Small intestine (tissue), 7 donors: Measurements from ENCODE around the gene SUSD1. TPM values are rescaled to one million over a fixed set of nuclear protein-coding genes. Genes with fewer than 3 reads are reported as not detected.

Experiments used
- DNase-seq, 2 donors: peaks; one replicate each; pipeline versions ENCODE4 v3.0.0 to v3.0.0-alpha.2; 2013
- FAIRE-seq: peaks from 2 replicates; lab custom pipeline; 2012; peaks lifted over from hg19 to GRCh38; lab: Jason Lieb, UNC
- H3K27ac ChIP-seq, 3 donors: one replicate each; pipeline ENCODE4 v1.5.1; 2013; ENCODE audit warnings: low read length in 2 of 3, mild to moderate bottlenecking in 2 of 3, control low read depth in 1 of 3, inconsistent platforms in 1 of 3, low read depth in 1 of 3, moderate library complexity in 1 of 3
- H3K27me3 ChIP-seq, 3 donors: one replicate each; pipeline ENCODE4 v1.6.1; 2013; ENCODE audit warnings: low read length in 3 of 3, inconsistent platforms in 1 of 3; ENCODE audit not compliant: control insufficient read depth in 3 of 3, insufficient read depth in 3 of 3
- H3K36me3 ChIP-seq, 3 donors: one replicate each; pipeline ENCODE4 v1.6.1; 2013; ENCODE audit warnings: low read length in 3 of 3, inconsistent platforms in 1 of 3, low read depth in 1 of 3, mild to moderate bottlenecking in 1 of 3, moderate library complexity in 1 of 3; ENCODE audit not compliant: control insufficient read depth in 3 of 3, insufficient read depth in 2 of 3
- H3K4me1 ChIP-seq, 3 donors: one replicate each; pipeline ENCODE4 v1.6.1; 2013; ENCODE audit warnings: low read length in 2 of 3, inconsistent platforms in 1 of 3, low read depth in 1 of 3, mild to moderate bottlenecking in 1 of 3, moderate library complexity in 1 of 3; ENCODE audit not compliant: control insufficient read depth in 3 of 3, insufficient read depth in 2 of 3
- H3K4me3 ChIP-seq, 3 donors: one replicate each; pipeline ENCODE4 v1.5.1; 2013; ENCODE audit warnings: low read length in 3 of 3, control low read depth in 1 of 3, inconsistent platforms in 1 of 3, low read depth in 1 of 3, mild to moderate bottlenecking in 1 of 3, moderate library complexity in 1 of 3
- H3K9me3 ChIP-seq, 2 donors: one replicate each; pipeline ENCODE4 v1.6.1; 2013; ENCODE audit warnings: low read depth in 1 of 2, low read length in 1 of 2; ENCODE audit not compliant: control insufficient read depth in 2 of 2, insufficient read depth in 1 of 2
- WGBS, 3 donors: extraction: QIAGEN DNeasy Blood & Tissue Kit; methylation state at CpG; one replicate each; pipeline ENCODE4 v1.1.7; 2013; 5-methylcytosine and 5-hydroxymethylcytosine counted together
- polyA plus RNA-seq, 4 donors: library from polyadenylated mRNA; stranded (reverse) in 3 of 4; unstranded in 1 of 4; fragments of 200-250 nt in 3 of 4; fragments of 120-200 nt in 1 of 4; gene quantifications; one replicate each; pipeline versions ENCODE4 v1.2.1 to v1.2.3, GENCODE V29; 2013
- donor health status: healthy with polysubstance abuse.
- donor health status: control.
- donor health status: control.
- donor health status: Bipolar disorder and iron deficiency.
- donor health status: healthy.

SUSD1 gene
- polyA plus RNA-seq, 4 donors: 3.8 to 29.8 (median 7.0) TPM

DNA sequence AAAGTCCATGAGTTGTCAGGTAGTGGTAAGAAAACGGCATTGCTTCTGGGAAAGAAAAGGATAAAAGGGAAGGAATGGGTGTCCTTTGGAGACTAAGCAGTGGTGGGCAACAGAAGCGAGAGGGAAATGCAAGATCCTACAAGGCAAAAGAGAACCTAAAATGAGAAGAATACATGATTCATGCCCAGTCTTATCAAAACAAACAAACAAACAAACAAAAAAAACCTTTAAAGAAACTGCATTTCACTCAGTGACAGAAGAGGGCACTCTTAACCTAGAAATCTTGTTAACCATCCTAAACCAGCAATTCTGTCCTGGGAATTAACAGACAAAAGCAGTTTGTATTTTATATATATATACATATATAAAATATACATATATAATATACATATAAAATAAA, 88.5 kb downstream of the SUSD1 start:
- WGBS, 3 donors: 76 to 85% (median 78%) methylated on average over 2 of the region's 2 CpGs
- Histone ChIP-seq H3K27me3 (no peaks in the 10 kb centered on the region), H3K9me3 (peaks cover 0 to 6% of the 10 kb centered on the region in 2 donors), H3K27ac (no peak overlapping the region), H3K36me3 (peaks cover 0 to 21% (median 10%) of the 10 kb centered on the region in 3 donors), H3K4me1 (no peaks in the 10 kb centered on the region), H3K4me3 (no peak overlapping the region)
- DNase-seq (no peak), FAIRE-seq (no peak)

DNA sequence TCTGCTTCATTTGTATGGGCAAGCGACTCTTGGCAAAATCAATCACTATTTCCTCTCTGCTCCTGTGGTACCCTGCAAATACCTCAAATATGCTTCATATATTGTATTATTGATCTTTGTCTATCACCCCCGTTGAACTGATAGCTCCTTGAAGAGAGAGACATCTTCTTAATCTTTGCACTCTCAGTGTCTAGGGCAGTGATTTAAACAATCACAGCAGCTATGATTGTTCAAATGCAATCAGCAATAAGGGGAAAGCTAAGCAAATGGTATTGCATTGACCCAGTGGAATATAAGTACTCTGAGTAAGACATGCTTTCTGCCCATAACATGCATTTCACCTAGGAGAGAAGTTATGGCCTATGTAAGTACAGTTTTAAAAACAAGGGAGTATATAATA, 90.2 kb downstream of the SUSD1 start:
- Histone ChIP-seq H3K4me3 (no peak overlapping the region), H3K27me3 (no peaks in the 10 kb centered on the region), H3K36me3 (peaks cover 2 to 21% (median 10%) of the 10 kb centered on the region in 3 donors), H3K4me1 (no peaks in the 10 kb centered on the region), H3K9me3 (peaks cover 0 to 6% of the 10 kb centered on the region in 2 donors), H3K27ac (no peak overlapping the region)
- WGBS, 3 donors: 53 to 75% (median 70%) methylated on average over 2 of the region's 2 CpGs
- DNase-seq: no peak
- no peak for FAIRE-seq

DNA sequence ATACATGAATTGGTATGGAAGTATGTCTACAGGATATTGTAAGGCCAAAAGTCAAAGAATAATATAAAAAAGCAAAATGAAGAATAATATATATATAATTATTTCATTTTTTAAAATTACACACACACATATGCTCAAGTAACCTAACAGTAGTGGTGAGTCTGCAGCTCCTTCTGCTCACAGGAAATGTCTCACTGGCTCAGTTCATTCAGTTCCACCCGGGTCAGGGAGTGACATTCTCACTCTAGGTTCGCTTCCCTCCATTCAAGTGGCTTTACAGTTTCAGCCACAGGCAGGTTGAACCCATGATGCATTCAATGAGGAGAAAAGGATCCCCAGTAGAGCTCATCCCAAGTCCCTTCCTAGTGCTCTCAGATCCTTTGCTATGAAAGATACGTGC, 90.8 kb downstream of the SUSD1 start:
- FAIRE-seq (no peak), DNase-seq (no peak)
- H3K9me3 ChIP-seq: peaks cover 0 to 6% of the 10 kb centered on the region in 2 donors
- H3K4me1 ChIP-seq: no peaks in the 10 kb centered on the region
- H3K36me3 ChIP-seq: peaks cover 2 to 25% (median 10%) of the 10 kb centered on the region in 3 donors
- H3K27ac ChIP-seq: no peak overlapping the region
- H3K4me3 ChIP-seq: no peak overlapping the region
- H3K27me3 ChIP-seq: no peaks in the 10 kb centered on the region
- whole genome bisulfite sequencing, 3 donors: 65 to 78% (median 77%) methylated on average over 3 of the region's 3 CpGs

DNA sequence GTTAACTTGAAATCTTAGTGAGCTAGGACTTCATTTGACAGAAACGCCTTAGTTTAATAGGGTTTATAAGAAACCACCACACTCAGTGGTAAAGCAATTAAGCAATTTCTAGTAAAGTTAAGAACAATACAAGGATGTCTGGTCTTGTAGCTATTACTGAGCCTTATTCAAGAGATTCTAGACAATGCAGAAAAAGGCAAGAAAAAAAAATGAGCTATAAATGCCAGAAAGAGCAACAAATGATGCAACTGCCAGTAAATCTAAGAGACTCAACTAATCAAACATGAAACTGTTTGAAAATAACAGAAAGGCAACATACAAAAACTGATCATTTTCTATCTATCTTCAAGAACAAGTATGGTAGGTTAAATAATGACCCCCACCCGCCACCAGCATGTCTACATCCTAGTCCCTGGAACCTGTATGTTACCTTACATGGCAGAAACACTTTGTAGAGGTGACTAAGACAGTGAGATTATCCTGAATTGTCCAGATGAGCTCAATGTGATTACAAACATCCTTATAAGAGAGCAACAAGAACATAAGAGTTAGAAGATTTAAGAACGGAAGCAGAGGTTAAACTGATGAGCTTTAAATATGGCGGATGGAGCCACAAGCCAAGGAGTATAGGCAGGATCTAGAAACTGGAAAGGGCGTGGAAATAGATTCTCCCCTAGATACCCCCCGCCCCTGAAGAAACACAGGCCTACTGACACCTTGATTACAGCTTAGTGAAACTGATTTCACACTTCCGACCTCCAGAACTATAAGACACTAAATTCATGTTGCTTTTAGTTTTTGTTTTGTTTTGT, 93.0 kb downstream of the SUSD1 start:
- H3K27ac ChIP-seq: no peak overlapping the region
- peaks cover 2 to 26% (median 8%) of the 10 kb centered on the region in 3 donors for H3K36me3 ChIP-seq
- DNase-seq (no peak), FAIRE-seq (no peak)
- H3K4me3 ChIP-seq: no peak overlapping the region
- no peaks in the 10 kb centered on the region for H3K4me1 ChIP-seq
- H3K27me3 ChIP-seq: no peaks in the 10 kb centered on the region
- peaks cover 0 to 6% of the 10 kb centered on the region in 2 donors for H3K9me3 ChIP-seq
- 74 to 85% (median 78%) methylated on average over 7 of the region's 7 CpGs for WGBS, 3 donors

DNA sequence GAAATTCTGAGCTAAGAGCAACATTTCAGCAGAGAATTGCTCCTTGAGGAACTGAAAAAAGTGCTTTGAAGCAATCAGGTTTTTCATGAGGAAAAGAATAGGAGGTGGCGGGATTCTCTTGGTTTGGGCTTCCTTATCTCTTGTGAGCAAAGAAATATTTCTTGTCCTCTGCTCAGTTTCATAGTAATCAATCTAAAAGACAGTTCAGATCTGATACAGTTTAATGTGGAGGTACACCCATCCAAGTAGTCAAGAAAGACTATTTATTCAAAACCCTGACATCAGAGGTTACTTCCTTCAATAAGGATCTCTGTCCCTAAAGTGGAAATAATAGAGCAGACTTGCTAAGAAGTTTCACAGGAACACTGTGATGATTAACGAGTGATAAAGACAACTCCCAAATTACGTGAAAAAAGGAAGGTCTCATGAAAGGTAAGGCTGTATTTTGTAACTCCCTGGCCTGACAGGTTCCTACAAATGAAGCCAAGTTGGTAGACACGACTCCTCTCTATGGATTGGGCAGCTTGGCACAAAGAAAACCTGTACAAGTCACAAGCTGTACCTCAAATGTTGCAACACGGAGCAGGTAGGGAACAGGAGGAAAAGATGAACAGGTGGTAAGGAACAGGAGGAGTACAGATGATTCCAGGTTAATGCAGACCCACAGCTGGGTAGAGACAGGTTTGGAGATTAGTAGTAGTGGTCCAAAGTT, 94.1 kb downstream of the SUSD1 start:
- Histone ChIP-seq H3K4me3 (no peak overlapping the region), H3K9me3 (peaks cover 0 to 6% of the 10 kb centered on the region in 2 donors), H3K27me3 (no peaks in the 10 kb centered on the region), H3K27ac (no peak overlapping the region), H3K4me1 (no peaks in the 10 kb centered on the region), H3K36me3 (peaks cover 2 to 24% (median 8%) of the 10 kb centered on the region in 3 donors)
- WGBS, 3 donors: 81 to 83% (median 82%) methylated on average over 5 of the region's 5 CpGs
- FAIRE-seq (no peak), DNase-seq (no peak)

DNA sequence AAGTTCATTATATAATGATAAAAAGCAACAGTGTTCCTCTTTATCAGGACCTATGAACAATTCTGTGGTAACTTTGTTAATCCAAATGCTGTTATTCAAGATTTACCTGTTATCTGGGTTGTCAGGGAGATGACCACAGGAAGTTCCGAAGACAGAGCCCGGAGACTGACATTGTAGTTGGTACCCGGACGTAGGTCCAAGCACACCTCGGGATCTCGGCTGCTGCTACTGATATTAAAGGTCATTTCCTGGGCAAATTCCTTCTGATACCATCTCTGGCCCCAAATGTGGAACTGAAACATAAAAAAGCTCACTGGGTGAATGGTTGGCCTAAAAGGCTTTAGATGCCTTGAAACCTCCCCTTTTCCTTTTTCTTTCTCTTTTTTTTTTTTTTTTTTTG, 96.7 kb downstream of the SUSD1 start:
- no peak overlapping the region for H3K27ac ChIP-seq
- H3K9me3 ChIP-seq: peaks cover 0 to 6% of the 10 kb centered on the region in 2 donors
- H3K4me3 ChIP-seq: no peak overlapping the region
- peak in 1 of 2 donors; percentile 42 for DNase-seq
- H3K4me1 ChIP-seq: no peaks in the 10 kb centered on the region
- H3K36me3 ChIP-seq: peaks cover 0 to 34% (median 2%) of the 10 kb centered on the region in 3 donors
- no peaks in the 10 kb centered on the region for H3K27me3 ChIP-seq
- WGBS, 3 donors: 47 to 67% (median 55%) methylated on average over 6 of the region's 6 CpGs
- no peak for FAIRE-seq

DNA sequence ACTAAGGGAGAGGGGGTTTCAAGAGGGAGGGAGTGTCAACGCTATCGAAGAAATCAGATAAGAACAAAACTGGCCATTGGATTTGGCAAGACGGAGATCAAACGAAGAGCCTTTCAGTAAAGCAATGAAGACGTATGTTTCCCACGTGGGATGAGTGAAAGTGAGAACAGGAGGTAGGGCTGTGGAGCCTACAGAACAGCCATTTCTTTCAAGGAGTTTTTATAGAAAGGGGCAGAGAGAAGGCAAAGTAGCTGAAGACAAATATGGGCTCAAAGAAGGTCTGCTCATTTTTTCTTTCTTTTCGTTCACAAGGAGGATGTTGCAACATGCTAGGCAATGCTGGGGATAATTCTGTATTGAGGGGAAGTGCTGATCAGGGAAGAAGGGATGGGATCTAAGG, 98.3 kb downstream of the SUSD1 start:
- H3K4me1 ChIP-seq: peaks cover 0 to 8% (median 0%) of the 10 kb centered on the region in 3 donors

DNA sequence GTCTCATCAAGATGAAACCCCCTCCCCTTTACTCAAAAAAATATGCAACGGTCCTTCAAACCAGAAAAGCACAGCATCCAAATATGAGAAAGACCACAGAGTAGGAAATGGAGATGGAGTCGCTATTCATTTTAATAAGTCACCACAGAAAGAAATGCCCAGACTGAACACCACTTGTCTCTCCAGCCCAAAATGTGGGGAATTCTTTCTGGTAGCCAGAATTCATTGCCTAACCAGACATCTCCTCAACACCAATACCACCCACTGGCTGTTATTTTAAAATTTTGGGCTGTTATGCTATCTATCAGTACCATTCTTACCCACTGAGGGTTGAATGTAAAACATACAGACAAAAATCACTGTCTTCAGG, 100.1 kb downstream of the SUSD1 start:
- FAIRE-seq: no peak
- H3K27ac ChIP-seq: peak overlapping the region in 1 of 3 donors; percentile 60
- H3K9me3 ChIP-seq: no peaks in the 10 kb centered on the region
- WGBS, 3 donors: 21 to 50% (median 30%) methylated on average over 2 of the region's 2 CpGs
- no peak for DNase-seq
- no peak overlapping the region for H3K4me3 ChIP-seq
- no peaks in the 10 kb centered on the region for H3K27me3 ChIP-seq
- H3K4me1 ChIP-seq: peaks cover 0 to 18% (median 0%) of the 10 kb centered on the region in 3 donors
- H3K36me3 ChIP-seq: peaks cover 0 to 39% (median 0%) of the 10 kb centered on the region in 3 donors

More for the DNA sequence above, 98.3 kb downstream of the SUSD1 start:
- H3K27ac ChIP-seq: no peak overlapping the region
- 71 to 82% (median 72%) methylated on average over 7 of the region's 7 CpGs for WGBS, 3 donors
- no peaks in the 10 kb centered on the region for H3K27me3 ChIP-seq
- H3K9me3 ChIP-seq: no peaks in the 10 kb centered on the region
- H3K36me3 ChIP-seq: peaks cover 0 to 34% (median 2%) of the 10 kb centered on the region in 3 donors
- no peak for FAIRE-seq
- no peak overlapping the region for H3K4me3 ChIP-seq
- no peak for DNase-seq
